NCI-H82 (cell line): Measurements from ENCODE around the gene RBFOX2.

ENCODE experiments used
- DNase-seq: peaks from one replicate; lab custom pipeline; 2025; lab: John Stamatoyannopoulos, UW

Gene RBFOX2

DNA sequence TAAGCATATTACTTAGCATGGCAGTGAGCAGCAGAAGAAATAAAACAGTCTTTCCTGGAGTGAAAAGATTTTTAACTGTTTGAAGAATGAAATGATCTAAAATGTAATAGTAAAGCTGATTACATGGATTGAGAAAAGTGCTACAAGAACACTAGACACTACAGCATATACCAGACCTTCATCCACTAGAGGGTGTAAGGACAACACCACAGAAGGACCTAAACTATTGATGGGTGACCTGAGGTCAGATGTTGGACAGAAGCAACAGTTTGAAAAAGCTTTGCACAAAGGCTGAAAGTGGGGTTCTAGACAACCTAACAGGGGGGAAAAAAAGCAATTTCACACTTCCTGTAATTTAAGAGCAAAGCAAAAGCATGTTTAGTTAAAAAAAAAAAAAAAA lies 97.7 kb downstream of the RBFOX2 start:
- DNase-seq = peak; percentile 68

DNA sequence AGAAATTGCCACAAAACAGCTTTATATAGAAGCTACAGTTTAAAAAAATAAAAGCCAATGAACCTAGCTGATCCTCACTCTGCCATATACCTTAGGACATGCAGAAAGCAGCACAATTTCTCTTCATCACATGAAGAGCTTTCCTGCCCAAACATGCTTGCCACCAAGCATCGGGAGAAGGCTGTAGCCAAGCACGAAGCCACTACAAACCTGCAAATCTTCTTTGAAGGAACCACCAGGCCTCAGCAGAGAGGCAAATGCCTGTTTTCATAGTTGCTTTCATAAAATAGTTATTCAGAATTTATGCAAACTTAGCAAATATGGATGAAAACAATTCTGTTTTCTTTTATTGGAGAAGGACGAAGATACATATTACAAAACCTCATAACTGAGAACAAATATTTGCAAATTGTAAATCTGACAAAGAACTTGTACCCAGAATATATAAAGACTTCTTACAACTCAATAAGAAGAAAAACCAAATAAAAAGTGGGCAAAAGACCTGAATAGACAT lies 100.3 kb downstream of the RBFOX2 start:
- DNase-seq = no peak

DNA sequence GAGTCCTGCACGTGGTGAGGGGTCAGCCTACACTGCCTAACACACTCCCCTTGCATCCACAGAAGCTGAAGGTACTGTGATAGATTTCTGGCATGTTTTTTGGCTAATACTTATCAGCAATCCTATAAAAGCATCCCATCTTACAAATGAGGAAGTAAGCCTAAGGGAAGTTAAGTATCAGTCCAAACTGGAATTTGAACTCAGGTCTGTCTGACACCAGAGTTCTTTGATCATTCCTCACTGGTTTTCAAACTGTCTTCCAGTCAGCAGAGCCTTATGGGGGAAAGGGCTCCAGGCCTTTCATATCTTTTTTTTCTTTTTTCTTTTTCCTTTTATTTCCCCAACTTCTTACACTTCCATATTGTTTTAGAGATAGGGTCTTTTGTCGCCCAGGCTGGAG lies 105.6 kb downstream of the RBFOX2 start:
- no peak for DNase-seq

DNA sequence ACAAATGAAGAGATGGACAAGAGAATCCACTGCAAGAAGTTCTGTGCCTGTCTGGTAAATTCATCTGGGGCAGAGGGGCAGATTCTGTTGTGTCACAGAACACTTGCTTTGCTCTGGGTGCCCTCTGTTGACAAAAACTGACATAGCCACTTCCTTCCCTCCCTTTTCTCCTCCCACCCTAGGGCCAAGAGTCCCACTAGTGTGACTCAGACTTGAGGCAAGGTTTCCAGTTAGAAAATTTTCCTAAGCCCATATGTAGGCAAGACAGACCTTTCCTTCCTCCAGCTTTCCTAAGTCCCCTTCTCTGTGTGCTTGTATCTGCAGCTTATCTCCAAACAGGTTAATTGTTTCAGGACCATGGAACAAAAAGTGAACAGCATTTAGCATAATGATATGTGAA lies 106.8 kb downstream of the RBFOX2 start:
- DNase-seq = peak; percentile 81

DNA sequence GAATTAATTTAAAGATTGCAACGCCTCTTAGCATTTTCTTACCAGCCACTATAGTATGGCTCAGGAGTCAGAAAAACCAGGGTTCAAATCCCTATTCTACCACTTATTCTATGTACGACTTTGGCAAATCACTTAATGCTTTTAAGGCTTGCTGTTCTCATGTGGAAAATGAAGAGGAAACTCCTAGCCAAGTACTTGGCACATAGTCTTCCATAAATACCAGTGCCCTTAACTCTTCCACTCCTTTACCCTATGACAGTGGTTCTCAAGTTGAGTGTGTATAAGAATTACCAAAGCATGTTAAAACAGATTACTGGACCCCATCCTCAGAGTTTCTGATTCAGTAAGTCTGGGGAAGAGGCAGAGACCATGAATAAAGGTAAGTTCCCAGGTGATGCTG lies 107.6 kb downstream of the RBFOX2 start:
- DNase-seq = no peak

DNA sequence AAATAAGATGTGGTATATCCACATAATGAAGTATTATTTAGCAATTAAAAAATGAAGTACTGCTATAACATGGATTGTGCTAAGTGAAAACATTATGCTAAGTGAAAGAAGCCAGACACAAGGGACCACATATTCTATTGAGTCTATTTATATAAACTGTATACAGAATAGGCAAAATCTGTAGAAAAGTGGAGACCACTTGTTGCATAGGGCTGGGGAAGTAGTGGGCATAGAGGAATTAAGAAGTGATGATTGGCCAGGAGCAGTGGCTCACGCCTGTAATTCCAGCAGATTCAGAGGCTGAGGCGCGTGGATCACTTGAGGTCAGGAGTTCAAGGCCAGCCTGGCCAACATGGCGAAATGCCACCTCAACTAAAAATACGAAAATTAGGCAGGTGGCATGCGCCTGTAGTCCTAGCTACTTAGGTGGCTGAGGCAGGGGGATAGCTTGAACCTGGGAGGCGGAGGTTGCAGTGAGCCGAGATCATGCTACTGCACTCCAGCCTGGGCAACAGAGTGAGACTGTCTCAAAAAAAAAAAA lies 109.6 kb downstream of the RBFOX2 start:
- no peak for DNase-seq

DNA sequence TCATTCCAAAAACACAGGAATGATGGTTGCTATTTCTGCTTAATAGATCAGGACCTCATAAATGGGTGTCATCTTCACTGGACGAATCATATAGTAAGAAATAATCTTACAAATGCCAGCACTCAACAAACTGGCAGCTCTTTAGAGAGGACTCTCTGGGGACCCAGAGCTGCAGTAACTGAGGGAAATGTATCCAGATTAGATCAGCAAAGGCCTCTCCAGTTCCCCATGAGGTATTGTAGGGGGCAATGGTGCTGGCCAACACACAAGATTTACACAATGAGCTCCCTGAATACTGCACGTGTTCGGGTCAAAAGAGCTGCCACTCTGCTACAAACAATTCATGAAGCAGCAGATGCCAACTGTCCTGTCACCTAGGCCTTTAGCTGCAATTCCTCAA lies 110.2 kb downstream of the RBFOX2 start:
- no peak for DNase-seq

DNA sequence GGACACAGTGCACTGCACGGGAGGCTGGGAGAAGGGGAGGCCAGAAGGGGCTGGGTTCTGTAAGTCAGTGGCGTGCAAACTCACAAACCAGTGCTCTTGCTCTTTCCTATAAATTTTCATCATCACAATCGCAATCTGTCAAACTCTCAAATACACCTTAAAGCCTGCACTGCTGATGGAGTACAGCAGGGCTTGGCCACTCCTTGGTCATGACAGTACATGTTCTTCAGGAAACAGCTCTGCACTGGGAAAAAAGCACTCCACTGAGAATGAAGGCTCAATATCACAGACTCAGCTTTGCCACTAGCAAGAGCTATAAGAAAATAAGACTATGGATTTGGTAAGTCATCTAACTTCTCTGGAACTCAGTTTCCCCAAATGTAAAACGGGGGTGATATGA lies 111.0 kb downstream of the RBFOX2 start:
- no peak for DNase-seq

DNA sequence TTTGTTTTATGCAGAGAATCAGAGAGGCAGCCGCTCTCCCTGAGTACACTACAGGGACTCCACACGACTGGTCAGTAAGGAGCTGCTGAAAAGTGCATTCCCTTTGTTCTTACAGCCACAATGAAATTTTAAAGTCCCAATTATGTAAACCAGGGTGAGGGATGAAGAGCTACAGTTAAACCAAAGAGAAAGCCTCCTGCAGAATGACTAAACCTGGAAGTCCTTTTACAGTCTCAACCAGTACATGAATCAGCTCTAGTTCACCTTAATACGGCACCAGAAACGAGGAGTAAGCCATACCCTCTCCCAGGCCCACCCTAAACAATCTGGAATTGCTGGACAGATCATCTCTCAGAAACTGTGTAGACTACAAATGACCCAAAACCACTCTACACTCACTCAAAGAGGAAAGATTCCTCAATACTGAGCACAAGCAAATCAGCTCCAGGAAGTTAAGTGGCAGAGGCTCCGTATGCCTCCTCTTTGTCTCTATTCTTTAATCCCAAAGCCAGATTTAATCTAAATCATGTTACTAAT lies 113.1 kb downstream of the RBFOX2 start:
- DNase-seq = peak; percentile 94

DNA sequence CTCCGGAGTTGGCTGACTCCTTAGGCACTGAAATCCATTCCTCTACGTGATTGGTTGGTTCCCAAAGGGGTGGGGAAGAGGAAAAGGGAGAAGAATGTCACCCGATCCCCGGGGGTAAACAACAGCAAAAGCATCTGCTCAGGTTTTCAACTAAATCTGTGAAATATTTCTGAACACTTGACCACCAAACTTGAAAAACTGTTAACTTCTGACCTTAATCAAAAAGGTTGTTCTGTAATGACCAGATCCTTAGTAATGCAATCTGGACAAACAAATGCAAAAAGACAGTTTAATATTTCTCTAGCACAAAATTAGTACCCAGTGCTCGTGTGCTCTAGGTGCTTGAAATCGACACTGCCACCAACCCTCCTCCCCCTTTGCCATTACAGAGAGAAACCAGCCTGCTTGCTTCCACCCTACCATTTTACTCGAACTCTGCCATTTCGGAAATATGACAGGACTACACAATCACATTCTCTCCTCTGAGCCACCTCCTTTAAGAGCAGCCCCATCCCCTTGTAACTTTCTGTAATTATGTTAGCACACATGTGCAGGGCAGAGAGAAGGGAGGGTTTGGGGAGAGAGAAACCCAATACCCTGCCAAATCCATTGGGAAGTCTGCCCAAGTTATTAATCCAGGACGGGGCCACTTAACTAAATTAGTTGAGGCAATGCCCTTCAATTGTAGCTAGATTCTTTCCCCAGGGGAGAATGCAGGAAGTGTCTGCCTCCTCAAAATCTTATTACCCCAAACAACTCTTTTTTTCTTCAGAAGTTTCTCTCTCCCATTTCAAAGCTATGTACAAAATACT lies 113.8 kb downstream of the RBFOX2 start:
- DNase-seq = peak; percentile 97

DNA sequence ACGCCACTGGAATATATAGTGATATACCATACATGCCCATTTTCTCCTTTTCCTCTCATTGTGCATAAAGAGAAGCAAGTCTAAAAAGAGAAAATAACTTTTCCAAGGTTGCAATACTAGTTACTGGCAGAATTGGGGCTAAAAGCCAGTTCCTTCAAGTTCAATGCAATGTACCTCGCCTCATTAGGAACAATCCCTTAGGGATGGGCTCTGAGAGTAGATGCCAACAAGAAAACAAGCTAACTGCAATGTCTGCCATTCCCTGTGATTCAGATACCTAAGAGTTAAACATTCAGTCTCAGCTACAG lies 114.3 kb downstream of the RBFOX2 start:
- no peak for DNase-seq

DNA sequence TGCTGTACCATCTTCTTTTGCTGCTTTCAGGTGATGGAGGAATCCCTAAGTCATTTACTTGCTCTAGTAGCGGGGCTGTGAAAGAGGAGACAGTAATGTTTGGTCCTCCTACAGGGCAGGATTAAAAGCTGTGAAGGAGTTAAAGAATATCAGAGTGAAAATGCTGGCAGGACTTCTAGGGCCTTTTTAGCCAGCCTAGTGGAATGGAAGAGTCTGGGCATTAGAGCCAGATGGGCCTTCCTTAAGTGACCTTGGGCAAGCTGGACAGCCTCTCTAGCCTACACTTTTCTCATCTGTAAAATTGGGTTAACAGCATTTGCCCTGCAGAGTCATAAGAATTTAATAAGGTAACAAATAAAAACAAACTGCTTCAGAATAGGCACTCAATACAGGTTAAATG lies 114.7 kb downstream of the RBFOX2 start:
- DNase-seq = peak; percentile 50

DNA sequence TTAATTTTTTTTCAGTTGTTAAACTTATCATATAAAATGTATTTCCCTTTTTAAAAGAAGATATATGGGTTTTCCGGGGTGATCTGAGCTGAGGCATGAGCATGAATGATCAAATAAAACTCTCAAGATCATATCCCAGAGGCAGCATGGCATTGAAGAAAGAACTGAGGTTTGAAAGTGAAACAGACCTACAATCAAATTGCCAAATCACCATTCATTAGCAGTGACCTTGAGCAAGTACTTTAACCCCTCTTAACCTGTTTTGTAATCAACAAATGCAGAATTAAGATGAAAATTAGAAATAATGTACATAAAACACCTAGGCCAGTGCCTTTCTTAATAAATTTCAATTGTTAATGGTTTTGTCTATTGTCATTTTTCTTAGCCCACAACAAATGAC lies 116.0 kb downstream of the RBFOX2 start:
- DNase-seq = no peak

DNA sequence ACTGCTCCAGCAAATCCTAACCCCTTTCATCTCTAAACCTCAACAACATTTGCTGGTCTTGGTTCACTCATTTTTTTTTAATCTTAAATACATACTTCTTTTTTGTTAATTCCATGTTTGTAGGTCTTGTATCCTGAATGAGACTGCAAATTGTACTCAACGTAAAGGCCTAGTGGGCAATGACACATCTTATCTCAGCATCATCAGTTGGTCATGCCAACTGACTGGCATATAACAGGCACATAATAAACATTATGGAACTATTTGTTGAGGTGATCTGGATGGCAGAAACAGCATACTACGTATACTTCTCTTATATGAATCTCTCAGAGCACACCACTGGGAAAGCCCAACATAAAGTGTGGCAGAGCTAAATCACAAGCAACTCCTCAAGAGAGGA lies 116.7 kb downstream of the RBFOX2 start:
- DNase-seq = no peak

DNA sequence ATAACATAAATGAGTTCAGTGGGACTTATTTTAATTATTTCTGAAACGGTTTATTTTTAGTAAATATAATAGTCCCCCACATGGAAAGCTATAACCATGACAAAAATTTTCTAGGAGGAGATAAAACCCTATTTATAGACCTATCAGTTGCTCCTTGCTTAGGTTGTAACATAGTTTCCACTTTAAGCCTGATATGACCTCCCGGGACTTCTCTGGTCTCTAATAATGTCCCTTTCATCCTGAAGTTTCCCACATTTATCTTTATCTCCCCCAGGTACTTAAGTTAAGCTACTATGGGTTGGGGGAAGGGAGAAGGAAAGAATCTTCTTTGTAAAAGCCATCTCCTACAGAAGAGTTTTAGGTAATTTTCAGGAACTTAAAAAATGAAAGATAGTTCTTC lies 117.7 kb downstream of the RBFOX2 start:
- DNase-seq = no peak

DNA sequence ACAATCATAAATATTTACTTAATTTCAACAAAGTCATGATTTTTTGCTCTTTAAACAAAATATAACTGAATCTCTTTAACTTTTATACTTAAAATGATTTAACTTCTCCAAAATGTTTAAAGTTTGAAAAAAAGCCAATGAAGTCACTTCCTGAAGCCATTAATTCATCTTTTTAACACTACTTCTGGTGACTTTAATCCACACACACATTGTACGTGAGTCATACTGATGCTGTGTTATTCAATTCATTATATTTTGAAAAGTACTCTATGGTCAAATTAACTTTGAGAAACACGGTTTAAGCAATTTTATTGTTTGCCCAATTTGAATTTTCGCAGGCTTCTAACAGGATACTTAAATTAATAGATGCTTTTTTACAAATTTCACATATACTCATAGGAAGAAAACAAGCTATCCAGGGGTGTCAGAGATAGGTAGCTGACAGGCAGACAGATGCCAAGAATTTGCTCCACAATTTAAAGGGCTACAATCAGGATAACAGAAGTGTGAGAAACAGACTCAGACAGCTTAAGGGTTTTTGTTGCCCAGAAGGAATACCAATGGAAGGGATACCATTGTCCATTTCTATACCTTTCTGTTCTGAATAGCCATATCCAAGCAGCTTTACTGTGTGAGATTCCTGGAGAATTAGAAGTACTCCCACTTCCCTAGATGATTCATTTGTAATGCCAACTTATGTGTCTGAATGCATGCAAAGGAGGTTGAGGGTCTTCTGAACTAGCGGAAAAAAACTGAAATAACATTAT lies 118.4 kb downstream of the RBFOX2 start:
- DNase-seq = no peak

DNA sequence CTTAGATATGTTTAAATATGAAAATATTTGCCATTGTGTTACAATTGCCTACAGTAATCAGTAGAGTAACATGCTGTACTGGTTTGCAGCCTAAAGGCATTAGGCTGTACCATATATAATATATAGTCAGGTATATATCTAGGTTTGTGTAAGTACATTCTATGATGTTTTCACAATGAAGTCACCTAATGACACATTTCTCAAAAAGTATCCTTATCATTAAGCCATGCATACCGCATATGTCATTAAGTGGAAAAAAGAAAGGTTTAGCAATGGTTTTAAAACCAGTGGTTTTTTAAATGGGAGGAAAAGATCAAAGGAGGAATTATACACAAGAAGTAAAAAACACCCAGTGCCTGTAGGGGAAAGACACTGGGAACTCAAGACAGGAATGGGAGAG lies 122.7 kb downstream of the RBFOX2 start:
- DNase-seq = no peak

DNA sequence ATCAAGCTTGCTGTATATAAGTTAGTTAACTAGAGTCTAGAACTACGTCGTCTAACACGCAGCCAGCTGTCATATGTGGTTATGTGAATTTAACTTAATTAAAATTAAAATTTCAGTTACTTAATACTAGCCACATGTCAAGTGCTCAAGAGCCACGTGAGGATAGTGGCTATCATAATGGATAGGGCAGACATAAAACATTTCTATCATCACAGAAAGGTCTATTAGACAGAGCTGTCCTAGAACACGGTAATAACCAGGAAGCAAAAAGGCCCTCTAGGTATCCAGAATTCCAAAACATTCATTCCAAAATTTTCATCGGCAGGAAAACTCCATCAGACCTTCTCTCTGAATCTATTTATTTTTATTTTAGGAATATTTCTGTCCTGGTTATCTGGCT lies 123.9 kb downstream of the RBFOX2 start:
- no peak for DNase-seq

DNA sequence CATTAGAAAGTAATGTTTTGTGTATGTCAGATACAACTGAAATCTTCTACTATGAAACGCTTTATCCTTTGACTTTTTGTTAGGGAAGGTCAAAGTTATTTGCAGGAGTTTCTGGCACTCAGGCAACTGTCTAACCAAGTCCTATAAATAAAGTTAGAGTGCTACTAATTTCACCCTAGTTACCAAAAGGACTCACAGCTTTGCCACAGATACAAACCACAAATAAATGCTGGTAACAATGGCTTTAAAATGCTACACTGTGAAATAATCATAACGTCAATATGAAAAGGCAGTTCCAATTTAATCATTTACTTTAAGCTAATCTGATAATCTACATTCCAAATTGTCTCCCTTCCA lies 124.3 kb downstream of the RBFOX2 start:
- DNase-seq = no peak

DNA sequence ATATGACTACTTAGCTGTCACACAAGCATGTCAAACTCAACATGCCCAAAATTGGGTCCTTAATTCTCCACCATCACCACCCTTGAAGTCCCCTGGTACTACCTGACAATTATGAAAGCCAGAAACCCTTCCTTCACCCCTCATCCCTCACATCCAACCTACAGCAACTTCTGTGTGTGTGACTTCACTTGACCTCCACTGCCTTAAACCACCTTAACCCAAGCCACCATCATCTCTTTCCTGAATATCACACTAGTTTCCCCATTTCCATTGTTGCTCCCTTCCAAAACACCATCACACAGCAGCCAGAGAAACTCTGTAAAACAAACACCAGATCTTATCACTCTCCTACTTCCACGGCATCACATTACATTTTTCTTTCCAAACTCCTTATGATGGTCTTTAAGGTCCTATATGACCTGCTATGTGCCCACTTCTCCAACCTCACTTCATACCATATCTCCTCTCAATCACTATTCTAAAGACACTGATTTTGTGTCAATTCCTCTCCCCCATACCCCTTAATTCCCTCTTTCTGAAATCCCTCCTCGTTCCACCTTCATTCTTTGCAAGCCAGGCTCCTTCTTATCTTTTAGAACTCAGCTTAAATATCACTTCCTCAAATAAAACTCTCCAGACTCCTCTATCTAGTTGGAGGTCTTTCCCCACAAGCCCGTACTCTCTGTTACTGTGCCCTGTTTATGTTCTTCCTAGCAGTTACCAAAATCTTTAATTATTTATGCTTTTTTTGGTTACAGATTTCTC lies 124.9 kb downstream of the RBFOX2 start:
- DNase-seq = no peak

DNA sequence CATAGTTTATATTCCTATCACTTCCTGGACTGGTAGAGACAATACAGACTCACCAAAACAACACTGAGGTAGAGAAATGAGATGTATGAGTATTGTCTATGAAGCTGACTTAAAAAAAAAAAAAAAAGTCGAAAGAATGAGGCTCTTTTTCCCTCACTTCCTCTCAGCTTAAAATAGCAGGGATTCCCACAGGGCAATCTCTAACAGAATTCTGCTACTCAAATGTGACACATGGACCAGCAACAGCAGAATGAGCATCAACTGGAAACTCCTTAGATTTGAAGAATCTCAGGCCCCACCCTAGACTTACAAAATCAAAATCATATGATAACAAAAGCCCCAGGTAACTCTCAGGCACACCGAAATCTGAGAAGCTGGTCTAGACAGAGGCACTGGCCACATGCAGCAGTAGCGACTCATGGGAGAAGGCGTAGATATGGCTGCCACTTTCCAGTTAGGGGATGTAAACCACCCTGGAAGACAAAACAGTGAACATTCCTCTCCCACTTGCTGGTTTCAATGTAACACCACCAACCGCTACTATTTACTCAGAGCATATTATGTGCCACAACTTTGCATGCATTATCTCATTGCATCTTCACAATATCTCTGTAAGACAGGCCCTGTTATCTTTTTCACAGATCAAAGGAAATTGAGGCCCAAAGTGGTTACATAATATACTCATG lies 128.0 kb downstream of the RBFOX2 start:
- DNase-seq = no peak

DNA sequence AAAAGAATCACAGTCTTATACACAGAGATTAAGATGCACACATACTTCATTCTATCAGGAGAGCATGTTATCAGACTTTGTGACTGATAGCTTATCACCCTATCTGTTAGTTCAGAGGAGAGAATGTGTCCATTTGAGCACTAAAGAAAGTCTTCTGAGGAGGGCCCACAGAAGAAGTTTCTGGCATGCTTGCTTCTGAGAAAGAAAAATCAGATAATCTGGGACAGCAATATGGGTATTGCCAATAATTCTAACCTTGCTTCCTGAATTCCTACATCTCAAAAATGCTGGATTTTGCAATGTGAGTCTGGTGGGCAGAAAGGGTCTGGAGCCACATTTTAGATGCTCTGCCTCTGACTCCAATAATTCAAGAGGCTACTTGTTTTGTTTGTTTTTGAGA lies 128.9 kb downstream of the RBFOX2 start:
- DNase-seq = no peak
